Neural cell (in vitro differentiated cells): Measurements from ENCODE around the gene ITGA1.

Experiments used
- EP300 ChIP-seq: fragments of 450-650 bp; conservative IDR thresholded peaks from 2 replicates; pipeline ENCODE4 v1.6.1; 2014; ENCODE audit warnings: antibody characterized with exemption, mild to moderate bottlenecking, moderate library complexity; ENCODE audit not compliant: poor library complexity, severe bottlenecking
- EZH2 ChIP-seq: fragments of 200-600, 300-800 bp; shearing (Covaris generic), sonication (generic); IDR thresholded peaks from 2 replicates; pipeline ENCODE4 v1.6.1; 2014; ENCODE audit warnings: antibody characterized with exemption, low read length, borderline replicate concordance, mild to moderate bottlenecking; ENCODE audit not compliant: insufficient read depth, poor library complexity, severe bottlenecking
- POLR2AphosphoS5 ChIP-seq: IDR thresholded peaks from 2 replicates; pipeline ENCODE4 v1.6.1; 2012
- RAD21 ChIP-seq: fragments of 450-650 bp; conservative IDR thresholded peaks from 2 replicates; pipeline ENCODE4 v1.6.1; 2014; ENCODE audit warnings: antibody characterized with exemption, mild to moderate bottlenecking, moderate library complexity
- SMC3 ChIP-seq: fragments of 450-650 bp; conservative IDR thresholded peaks from 2 replicates; pipeline ENCODE4 v1.6.1; 2014; ENCODE audit warnings: antibody characterized with exemption, mild to moderate bottlenecking, moderate library complexity; ENCODE audit not compliant: poor library complexity
- TAF1 ChIP-seq: IDR thresholded peaks from 2 replicates; pipeline ENCODE4 v1.6.1; 2012; ENCODE audit warnings: low read depth
- TF ChIP-seq, protein P1 (sequence below): fragments of 450-650 bp; IDR thresholded peaks from 2 replicates; pipeline ENCODE4 v1.5.1; 2014; ENCODE audit warnings: antibody characterized with exemption, mild to moderate bottlenecking, moderate library complexity; ENCODE audit not compliant: poor library complexity, severe bottlenecking
- TF ChIP-seq, protein P2 (sequence below): IDR thresholded peaks from 2 replicates; pipeline ENCODE4 v1.6.1; 2012; ENCODE audit warnings: borderline replicate concordance

DNA sequence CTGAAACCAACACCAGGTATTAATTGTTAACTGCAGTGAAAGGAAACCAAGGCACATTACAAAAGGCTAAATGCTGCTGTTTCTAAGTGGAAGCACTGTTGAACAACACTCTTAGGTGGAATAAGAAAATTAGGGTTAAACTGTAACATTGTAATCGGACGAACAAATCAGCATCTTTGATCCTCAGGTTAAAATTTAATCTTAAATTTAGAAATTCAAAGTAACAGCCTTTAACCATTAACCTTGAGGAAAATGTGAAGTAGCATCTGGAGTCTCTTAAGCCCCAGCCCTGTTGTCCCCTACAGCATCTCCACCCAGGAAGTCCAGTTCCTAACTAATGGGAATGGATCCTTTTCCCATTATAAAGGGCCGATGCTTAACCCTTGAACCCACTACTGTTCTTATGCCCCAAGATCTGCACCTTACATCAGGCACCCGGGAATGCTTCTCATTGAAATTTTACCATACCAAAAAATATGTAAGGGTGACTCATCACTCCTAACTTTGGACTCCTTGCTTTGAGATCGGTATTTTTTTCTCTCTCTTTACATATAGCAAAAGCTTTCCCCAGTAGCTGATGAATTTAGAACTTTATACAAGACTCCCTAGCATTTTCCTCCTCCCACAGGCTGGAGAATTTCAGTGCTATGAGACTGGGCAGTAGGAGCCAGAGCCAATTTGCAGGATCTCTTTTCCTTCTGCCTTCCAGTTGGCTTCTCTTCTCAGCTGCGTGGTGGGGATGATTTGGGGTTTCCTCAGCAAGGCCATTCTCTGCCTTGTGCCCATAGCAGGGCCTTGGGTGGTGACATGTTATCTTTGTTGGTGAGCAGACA is 169.4 kb downstream of the ITGA1 start:
- TF ChIP-seq, protein P1, sequence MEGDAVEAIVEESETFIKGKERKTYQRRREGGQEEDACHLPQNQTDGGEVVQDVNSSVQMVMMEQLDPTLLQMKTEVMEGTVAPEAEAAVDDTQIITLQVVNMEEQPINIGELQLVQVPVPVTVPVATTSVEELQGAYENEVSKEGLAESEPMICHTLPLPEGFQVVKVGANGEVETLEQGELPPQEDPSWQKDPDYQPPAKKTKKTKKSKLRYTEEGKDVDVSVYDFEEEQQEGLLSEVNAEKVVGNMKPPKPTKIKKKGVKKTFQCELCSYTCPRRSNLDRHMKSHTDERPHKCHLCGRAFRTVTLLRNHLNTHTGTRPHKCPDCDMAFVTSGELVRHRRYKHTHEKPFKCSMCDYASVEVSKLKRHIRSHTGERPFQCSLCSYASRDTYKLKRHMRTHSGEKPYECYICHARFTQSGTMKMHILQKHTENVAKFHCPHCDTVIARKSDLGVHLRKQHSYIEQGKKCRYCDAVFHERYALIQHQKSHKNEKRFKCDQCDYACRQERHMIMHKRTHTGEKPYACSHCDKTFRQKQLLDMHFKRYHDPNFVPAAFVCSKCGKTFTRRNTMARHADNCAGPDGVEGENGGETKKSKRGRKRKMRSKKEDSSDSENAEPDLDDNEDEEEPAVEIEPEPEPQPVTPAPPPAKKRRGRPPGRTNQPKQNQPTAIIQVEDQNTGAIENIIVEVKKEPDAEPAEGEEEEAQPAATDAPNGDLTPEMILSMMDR: no peak
- TF ChIP-seq RAD21: no peak
- TF ChIP-seq, protein P2, sequence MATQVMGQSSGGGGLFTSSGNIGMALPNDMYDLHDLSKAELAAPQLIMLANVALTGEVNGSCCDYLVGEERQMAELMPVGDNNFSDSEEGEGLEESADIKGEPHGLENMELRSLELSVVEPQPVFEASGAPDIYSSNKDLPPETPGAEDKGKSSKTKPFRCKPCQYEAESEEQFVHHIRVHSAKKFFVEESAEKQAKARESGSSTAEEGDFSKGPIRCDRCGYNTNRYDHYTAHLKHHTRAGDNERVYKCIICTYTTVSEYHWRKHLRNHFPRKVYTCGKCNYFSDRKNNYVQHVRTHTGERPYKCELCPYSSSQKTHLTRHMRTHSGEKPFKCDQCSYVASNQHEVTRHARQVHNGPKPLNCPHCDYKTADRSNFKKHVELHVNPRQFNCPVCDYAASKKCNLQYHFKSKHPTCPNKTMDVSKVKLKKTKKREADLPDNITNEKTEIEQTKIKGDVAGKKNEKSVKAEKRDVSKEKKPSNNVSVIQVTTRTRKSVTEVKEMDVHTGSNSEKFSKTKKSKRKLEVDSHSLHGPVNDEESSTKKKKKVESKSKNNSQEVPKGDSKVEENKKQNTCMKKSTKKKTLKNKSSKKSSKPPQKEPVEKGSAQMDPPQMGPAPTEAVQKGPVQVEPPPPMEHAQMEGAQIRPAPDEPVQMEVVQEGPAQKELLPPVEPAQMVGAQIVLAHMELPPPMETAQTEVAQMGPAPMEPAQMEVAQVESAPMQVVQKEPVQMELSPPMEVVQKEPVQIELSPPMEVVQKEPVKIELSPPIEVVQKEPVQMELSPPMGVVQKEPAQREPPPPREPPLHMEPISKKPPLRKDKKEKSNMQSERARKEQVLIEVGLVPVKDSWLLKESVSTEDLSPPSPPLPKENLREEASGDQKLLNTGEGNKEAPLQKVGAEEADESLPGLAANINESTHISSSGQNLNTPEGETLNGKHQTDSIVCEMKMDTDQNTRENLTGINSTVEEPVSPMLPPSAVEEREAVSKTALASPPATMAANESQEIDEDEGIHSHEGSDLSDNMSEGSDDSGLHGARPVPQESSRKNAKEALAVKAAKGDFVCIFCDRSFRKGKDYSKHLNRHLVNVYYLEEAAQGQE: no peak
- no peak for TF ChIP-seq EZH2
- TF ChIP-seq TAF1: no peak
- TF ChIP-seq POLR2AphosphoS5: no peak
- no peak for TF ChIP-seq SMC3
- TF ChIP-seq EP300: no peak
